Measurements from ENCODE around the gene ITSN1. TPM values are rescaled to one million over a fixed set of nuclear protein-coding genes. Genes with fewer than 3 reads are reported as not detected.

The ITSN1 gene
- total and polyA plus RNA-seq, 3 donors from 2014 or later = 20.0 to 56.6 (median 48.4) TPM

DNA sequence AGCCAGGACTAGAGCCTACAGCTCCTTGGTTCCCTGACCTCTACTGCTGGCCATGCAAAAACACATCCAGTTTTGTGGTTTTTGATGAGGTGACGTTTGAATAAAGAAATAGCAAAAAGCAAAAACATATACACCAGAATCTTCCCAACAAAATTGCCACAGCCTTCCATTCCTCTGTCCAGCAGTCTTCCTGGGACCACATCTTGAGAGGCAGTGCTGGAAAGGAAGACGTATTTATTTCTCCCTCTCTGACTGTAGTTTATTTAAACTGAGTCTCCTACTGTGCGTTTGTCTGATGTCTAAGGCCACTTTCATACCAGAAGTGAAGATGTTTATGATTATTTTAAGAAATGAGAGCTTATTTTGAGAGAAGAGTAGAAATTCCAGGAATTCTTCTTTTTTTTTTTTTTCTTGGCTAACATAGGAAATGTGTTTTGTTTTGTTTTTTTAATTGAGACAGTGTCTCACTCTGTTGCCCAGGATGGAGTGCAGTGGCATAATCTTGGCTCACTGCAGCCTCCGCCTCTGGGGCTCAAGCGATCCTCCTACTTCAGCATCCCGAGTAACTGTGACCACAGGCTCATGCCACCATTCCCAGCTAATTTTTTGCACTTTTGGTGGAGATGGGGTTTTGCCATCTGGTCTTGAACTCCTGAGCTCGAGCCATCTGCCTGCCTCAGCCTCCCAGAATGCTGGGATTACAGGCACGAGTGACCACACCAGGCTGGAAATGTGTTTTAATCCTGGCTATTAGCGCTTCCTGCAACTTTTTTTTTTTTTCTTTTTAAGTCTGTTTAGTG, 118.5 kb downstream of the ITSN1 start:
- Histone ChIP-seq H3K4me1 (peaks cover 15% of the 10 kb centered on the region), H3K9me3 (no peaks in the 10 kb centered on the region), H3K4me3 (no peak overlapping the region), H3K27ac (peak overlapping the region; percentile 45 to 75), H3K27me3 (no peaks in the 10 kb centered on the region), H3K36me3 (ENCODE audit: low read depth, missing control alignments) (no peaks in the 10 kb centered on the region)
- DNase-seq = no peak
- 46 to 58% methylated on average over 9 of the region's 9 CpGs for WGBS, 2 donors
- intact Hi-C loops (cut with DNase I; ENCODE audit: low total_unique reads) = no loop called here
- TF ChIP-seq, protein P1, sequence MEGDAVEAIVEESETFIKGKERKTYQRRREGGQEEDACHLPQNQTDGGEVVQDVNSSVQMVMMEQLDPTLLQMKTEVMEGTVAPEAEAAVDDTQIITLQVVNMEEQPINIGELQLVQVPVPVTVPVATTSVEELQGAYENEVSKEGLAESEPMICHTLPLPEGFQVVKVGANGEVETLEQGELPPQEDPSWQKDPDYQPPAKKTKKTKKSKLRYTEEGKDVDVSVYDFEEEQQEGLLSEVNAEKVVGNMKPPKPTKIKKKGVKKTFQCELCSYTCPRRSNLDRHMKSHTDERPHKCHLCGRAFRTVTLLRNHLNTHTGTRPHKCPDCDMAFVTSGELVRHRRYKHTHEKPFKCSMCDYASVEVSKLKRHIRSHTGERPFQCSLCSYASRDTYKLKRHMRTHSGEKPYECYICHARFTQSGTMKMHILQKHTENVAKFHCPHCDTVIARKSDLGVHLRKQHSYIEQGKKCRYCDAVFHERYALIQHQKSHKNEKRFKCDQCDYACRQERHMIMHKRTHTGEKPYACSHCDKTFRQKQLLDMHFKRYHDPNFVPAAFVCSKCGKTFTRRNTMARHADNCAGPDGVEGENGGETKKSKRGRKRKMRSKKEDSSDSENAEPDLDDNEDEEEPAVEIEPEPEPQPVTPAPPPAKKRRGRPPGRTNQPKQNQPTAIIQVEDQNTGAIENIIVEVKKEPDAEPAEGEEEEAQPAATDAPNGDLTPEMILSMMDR (IDR thresholded peaks at IDR 0.05) = no peak
- no peak for TF ChIP-seq POLR2A (IDR thresholded peaks at IDR 0.05)

DNA sequence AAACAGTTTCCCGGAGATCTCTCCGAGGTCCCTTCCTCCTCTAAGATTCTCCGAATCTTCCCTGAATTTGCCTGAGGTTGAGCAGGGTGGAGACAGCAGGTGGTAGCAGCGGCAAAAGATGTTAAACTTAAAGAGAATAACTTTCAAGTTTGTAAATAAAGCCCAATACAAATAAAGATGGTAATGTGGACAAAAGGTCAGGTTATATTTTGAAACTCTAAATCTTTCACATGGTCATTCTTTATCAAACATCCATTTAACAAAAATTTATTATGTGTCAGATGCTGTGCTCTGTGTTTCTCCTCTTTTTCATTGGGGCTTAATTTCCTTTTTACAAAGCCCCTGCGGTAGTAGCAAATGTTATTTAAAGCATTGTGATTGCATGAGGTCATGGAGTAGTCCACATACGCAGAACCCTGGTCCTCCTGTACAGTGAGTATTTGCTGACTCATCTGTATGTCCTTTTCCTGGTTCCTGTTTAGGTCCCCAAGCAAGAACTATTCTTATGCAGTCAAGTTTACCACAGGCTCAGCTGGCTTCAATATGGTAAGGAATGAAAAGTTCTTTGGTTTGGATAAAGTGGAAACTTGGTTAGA, 119.2 kb downstream of the ITSN1 start:
- Histone ChIP-seq H3K27ac (peak overlapping the region; percentile 45 to 75), H3K4me1 (peaks cover 15% of the 10 kb centered on the region), H3K27me3 (no peaks in the 10 kb centered on the region), H3K9me3 (no peaks in the 10 kb centered on the region), H3K4me3 (no peak overlapping the region), H3K36me3 (ENCODE audit: low read depth, missing control alignments) (no peaks in the 10 kb centered on the region)
- WGBS, 2 donors = 52 to 56% methylated on average over 6 of the region's 6 CpGs
- TF ChIP-seq, protein P1 (IDR thresholded peaks at IDR 0.05) = no peak
- no peak for TF ChIP-seq POLR2A (IDR thresholded peaks at IDR 0.05)
- DNase-seq = no peak
- intact Hi-C loops (cut with DNase I; ENCODE audit: low total_unique reads) = no loop called here

DNA sequence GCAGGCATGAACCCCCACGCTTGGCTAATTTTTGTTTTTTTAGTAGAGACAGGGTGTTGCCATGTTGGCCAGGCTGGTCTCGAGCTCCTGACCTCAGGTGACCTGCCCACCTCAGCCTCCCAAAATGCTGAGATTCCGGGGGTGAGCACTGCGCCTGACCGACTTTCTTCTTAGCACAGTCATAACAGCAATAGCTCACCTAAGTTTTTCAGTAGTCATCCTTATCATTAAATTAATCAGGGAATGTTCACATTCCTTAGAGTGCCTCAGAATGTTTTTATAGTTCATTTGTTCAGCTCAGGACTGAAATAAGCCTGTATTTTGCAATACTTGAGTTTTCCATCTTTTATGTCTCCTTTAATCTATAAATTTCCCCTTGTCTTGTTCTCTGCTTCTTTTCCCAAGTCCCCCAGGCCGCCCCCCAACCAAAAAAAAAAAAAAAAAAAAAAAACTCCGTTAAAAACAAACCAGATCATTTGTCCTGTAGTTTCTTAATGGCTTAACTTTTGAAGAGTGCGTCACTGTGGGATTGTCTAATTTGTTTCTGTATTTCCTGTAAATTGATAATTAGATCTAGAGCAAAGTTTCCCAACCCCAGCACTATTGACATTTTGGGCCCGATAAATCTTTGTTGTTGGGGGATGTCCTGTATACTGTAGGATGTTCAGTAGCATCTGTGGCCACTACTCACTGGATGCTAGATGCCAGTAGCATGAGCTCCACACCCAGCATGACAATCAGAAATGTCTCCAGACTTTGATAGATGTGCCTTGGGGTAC, 120.7 kb downstream of the ITSN1 start:
- intact Hi-C loops (cut with DNase I; ENCODE audit: low total_unique reads) = no loop called here
- WGBS, 2 donors = 89 to 94% methylated on average over 9 of the region's 9 CpGs

DNA sequence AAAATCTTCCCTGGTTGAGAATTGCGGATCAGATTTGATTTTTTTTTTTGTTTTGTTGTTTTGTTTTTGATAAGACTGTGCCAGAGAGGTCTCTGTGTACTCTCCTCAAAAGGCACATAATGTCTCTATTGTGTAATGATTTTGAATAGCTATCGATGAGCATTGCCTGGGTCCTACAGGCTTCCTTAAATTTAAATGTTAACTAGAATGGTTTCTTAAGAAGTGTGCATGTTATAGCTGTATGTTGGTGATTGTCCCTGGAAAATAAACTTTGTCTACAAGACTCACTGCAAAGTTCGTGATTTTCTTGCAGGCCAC, 121.2 kb downstream of the ITSN1 start:
- 48 to 49% methylated on average over 3 of the region's 3 CpGs for WGBS, 2 donors
- intact Hi-C loops (cut with DNase I; ENCODE audit: low total_unique reads) = no loop called here
- TF ChIP-seq, protein P1 (IDR thresholded peaks at IDR 0.05) = no peak
- no peak for TF ChIP-seq POLR2A (IDR thresholded peaks at IDR 0.05)
- Histone ChIP-seq H3K9me3 (no peaks in the 10 kb centered on the region), H3K36me3 (ENCODE audit: low read depth, missing control alignments) (no peaks in the 10 kb centered on the region), H3K27ac (peak overlapping the region in 1 of 2 donors; percentile 38), H3K27me3 (no peaks in the 10 kb centered on the region), H3K4me1 (peaks cover 14% of the 10 kb centered on the region), H3K4me3 (no peak overlapping the region)
- DNase-seq = no peak

More for the DNA sequence above, 120.7 kb downstream of the ITSN1 start:
- no peak for DNase-seq
- peak overlapping the region in 1 of 2 donors; percentile 38 for H3K27ac ChIP-seq
- no peak for TF ChIP-seq POLR2A (IDR thresholded peaks at IDR 0.05)
- TF ChIP-seq, protein P1 (IDR thresholded peaks at IDR 0.05) = no peak
- no peaks in the 10 kb centered on the region for H3K27me3 ChIP-seq
- no peak overlapping the region for H3K4me3 ChIP-seq
- no peaks in the 10 kb centered on the region for H3K36me3 ChIP-seq (ENCODE audit: low read depth, missing control alignments)
- peaks cover 15% of the 10 kb centered on the region for H3K4me1 ChIP-seq
- H3K9me3 ChIP-seq = no peaks in the 10 kb centered on the region
